Measurements from ENCODE around the gene SLC25A47.

DNA sequence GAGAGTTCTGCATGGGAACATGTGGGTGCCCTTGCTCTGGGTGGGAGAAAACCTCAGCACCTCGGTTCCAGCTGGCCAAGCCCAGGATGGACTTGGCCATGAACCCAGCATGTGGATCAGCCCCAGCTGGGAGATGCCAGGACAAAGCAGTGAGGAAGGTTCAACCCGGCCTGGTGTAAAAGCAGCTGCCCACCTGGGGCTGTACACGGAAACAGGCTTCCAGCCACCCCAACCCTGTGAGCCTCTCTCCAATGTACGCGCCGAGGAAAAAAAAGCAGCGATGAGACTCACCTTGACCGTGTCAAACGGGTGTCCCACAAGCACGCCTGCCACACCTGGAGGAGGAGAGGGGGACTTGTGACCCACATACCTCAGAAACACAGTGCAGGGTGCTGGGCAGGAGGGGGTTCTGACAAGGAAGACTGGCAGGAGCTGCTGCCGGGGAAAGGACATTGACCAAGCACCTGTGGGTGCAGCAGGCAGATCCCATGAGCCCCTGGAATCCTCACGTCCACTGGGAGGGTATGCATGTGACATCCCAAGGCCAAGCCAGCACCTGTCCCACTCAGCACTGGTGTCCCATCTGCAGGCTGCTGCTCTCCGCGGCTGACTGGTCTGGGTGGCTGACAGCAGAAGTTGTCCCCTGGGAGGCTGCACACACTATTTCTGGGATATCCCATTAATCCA, 24.4 kb upstream of the SLC25A47 start:
- TF ChIP-seq EZH2 (IDR thresholded peaks at IDR 0.05; ENCODE audit: low read length, missing control alignments): no peak
- TF ChIP-seq, protein P1, sequence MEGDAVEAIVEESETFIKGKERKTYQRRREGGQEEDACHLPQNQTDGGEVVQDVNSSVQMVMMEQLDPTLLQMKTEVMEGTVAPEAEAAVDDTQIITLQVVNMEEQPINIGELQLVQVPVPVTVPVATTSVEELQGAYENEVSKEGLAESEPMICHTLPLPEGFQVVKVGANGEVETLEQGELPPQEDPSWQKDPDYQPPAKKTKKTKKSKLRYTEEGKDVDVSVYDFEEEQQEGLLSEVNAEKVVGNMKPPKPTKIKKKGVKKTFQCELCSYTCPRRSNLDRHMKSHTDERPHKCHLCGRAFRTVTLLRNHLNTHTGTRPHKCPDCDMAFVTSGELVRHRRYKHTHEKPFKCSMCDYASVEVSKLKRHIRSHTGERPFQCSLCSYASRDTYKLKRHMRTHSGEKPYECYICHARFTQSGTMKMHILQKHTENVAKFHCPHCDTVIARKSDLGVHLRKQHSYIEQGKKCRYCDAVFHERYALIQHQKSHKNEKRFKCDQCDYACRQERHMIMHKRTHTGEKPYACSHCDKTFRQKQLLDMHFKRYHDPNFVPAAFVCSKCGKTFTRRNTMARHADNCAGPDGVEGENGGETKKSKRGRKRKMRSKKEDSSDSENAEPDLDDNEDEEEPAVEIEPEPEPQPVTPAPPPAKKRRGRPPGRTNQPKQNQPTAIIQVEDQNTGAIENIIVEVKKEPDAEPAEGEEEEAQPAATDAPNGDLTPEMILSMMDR (conservative IDR thresholded peaks at IDR 0.05 in 1 of 2, IDR thresholded peaks at IDR 0.05 in 1 of 2; ENCODE audit: low read depth in 1 of 2, low read length in 2 of 2): no peak
